Measurements from ENCODE around the gene KIAA0513.

DNA sequence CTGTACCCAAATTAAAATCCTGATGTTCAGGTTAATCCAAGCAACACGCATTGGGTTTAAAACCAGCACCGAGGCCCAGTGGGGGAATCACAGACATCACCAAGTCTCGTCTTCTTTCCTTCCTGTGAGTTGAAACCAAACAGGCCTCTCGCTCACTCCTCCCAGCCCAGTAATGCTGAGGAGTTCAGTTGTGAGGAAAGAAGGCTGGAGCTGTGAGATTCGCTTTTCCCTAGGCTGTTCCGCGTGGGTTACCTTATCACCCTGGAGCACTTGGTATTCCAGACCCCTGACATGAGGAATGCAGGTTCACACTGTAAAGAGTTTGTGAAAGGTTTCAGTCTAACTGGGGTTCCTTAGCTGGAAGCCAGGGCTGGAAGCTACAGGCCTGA is 63.9 kb downstream of the KIAA0513 start:
- TF ChIP-seq, protein P1, sequence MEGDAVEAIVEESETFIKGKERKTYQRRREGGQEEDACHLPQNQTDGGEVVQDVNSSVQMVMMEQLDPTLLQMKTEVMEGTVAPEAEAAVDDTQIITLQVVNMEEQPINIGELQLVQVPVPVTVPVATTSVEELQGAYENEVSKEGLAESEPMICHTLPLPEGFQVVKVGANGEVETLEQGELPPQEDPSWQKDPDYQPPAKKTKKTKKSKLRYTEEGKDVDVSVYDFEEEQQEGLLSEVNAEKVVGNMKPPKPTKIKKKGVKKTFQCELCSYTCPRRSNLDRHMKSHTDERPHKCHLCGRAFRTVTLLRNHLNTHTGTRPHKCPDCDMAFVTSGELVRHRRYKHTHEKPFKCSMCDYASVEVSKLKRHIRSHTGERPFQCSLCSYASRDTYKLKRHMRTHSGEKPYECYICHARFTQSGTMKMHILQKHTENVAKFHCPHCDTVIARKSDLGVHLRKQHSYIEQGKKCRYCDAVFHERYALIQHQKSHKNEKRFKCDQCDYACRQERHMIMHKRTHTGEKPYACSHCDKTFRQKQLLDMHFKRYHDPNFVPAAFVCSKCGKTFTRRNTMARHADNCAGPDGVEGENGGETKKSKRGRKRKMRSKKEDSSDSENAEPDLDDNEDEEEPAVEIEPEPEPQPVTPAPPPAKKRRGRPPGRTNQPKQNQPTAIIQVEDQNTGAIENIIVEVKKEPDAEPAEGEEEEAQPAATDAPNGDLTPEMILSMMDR (IDR thresholded peaks at IDR 0.05) = no peak
- TF ChIP-seq ZNF671 (CRISPR knock-in tag; IDR thresholded peaks at IDR 0.05) (no peak), MYBL2 (CRISPR knock-in tag; IDR thresholded peaks at IDR 0.05) (no peak), TEAD4 (CRISPR knock-in tag; IDR thresholded peaks at IDR 0.05) (no peak), NR3C1 (CRISPR knock-in tag; conservative IDR thresholded peaks at IDR 0.05; ENCODE audit: low read depth) (no peak)
- TF ChIP-seq, protein P2, sequence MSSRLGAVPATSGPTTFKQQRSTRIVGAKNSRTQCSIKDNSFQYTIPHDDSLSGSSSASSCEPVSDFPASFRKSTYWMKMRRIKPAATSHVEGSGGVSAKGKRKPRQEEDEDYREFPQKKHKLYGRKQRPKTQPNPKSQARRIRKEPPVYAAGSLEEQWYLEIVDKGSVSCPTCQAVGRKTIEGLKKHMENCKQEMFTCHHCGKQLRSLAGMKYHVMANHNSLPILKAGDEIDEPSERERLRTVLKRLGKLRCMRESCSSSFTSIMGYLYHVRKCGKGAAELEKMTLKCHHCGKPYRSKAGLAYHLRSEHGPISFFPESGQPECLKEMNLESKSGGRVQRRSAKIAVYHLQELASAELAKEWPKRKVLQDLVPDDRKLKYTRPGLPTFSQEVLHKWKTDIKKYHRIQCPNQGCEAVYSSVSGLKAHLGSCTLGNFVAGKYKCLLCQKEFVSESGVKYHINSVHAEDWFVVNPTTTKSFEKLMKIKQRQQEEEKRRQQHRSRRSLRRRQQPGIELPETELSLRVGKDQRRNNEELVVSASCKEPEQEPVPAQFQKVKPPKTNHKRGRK (CRISPR knock-in tag; IDR thresholded peaks at IDR 0.05; ENCODE audit: borderline replicate concordance) = no peak
- TF ChIP-seq, protein P3, sequence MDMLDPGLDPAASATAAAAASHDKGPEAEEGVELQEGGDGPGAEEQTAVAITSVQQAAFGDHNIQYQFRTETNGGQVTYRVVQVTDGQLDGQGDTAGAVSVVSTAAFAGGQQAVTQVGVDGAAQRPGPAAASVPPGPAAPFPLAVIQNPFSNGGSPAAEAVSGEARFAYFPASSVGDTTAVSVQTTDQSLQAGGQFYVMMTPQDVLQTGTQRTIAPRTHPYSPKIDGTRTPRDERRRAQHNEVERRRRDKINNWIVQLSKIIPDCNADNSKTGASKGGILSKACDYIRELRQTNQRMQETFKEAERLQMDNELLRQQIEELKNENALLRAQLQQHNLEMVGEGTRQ (CRISPR knock-in tag; IDR thresholded peaks at IDR 0.05) = no peak
- TF ChIP-seq, protein P4, sequence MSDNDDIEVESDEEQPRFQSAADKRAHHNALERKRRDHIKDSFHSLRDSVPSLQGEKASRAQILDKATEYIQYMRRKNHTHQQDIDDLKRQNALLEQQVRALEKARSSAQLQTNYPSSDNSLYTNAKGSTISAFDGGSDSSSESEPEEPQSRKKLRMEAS (CRISPR knock-in tag; IDR thresholded peaks at IDR 0.05) = no peak

Measured in WTC11 (cell line).